Duodenal mucosa (tissue), 2 donors: ENCODE data around the gene GALNT6.
A peak's percentile ranks its signal among the peaks of the same experiment; 100 is the strongest.

ENCODE experiments used
- H3K27ac ChIP-seq: one replicate; pipeline ENCODE4 v1.7.0; 2013; ENCODE audit warnings: low read depth, low read length
- H3K27me3 ChIP-seq, 2 donors: one replicate each; pipeline ENCODE4 v1.7.0; 2013; ENCODE audit warnings: low read length in 2 of 2, control low read depth in 1 of 2; ENCODE audit not compliant: insufficient read depth in 2 of 2, control insufficient read depth in 1 of 2
- H3K36me3 ChIP-seq, 2 donors: one replicate each; pipeline ENCODE4 v1.7.0; 2013; ENCODE audit warnings: low read length in 2 of 2, control low read depth in 1 of 2; ENCODE audit not compliant: insufficient read depth in 2 of 2, control insufficient read depth in 1 of 2
- H3K4me1 ChIP-seq, 2 donors: one replicate each; pipeline ENCODE4 v1.7.0; 2013; ENCODE audit warnings: low read length in 2 of 2, control low read depth in 1 of 2; ENCODE audit not compliant: insufficient read depth in 2 of 2, control insufficient read depth in 1 of 2
- H3K4me3 ChIP-seq, 2 donors: one replicate each; pipeline ENCODE4 v1.7.0; 2013; ENCODE audit warnings: low read length in 2 of 2, low read depth in 1 of 2
- H3K9ac ChIP-seq, 2 donors: one replicate each; pipeline ENCODE4 v1.7.0; 2013; ENCODE audit warnings: low read length in 2 of 2, low read depth in 1 of 2
- H3K9me3 ChIP-seq, 2 donors: one replicate each; pipeline ENCODE4 v1.7.0; 2013; ENCODE audit warnings: low read length in 2 of 2, control low read depth in 1 of 2; ENCODE audit not compliant: control insufficient read depth in 1 of 2

GALNT6 gene

GRCh38 chr12:51406290-51406689 is 15.1 kb upstream of the GALNT6 start:
- no peak overlapping the region for H3K4me3 ChIP-seq
- H3K9ac ChIP-seq, result peak overlapping the region; percentile 23 to 29
- H3K27ac ChIP-seq, result peak overlapping the region; percentile 47

GRCh38 chr12:51405801-51406207 is 14.6 kb upstream of the GALNT6 start:
- no peak overlapping the region for H3K27ac ChIP-seq
- no peaks in the 10 kb centered on the region for H3K36me3 ChIP-seq
- H3K4me1 ChIP-seq, result peaks cover 62 to 63% of the 10 kb centered on the region in 2 donors
- no peaks in the 10 kb centered on the region for H3K9me3 ChIP-seq
- no peak overlapping the region for H3K4me3 ChIP-seq
- H3K27me3 ChIP-seq, result no peaks in the 10 kb centered on the region
- peak overlapping the region; percentile 13 to 23 for H3K9ac ChIP-seq

More at GRCh38 chr12:51406290-51406689, 15.1 kb upstream of the GALNT6 start:
- Histone ChIP-seq H3K4me1 (peaks cover 57 to 59% of the 10 kb centered on the region in 2 donors), H3K27me3 (no peaks in the 10 kb centered on the region), H3K9me3 (no peaks in the 10 kb centered on the region), H3K36me3 (no peaks in the 10 kb centered on the region)

- H3K36me3 ChIP-seq, result no peaks in the 10 kb centered on the region
- peaks cover 68% of the 10 kb centered on the region in 2 donors for H3K4me1 ChIP-seq
- H3K9me3 ChIP-seq, result no peaks in the 10 kb centered on the region
- H3K27me3 ChIP-seq, result no peaks in the 10 kb centered on the region
- no peak overlapping the region for H3K4me3 ChIP-seq
- no peak overlapping the region for H3K27ac ChIP-seq
- H3K9ac ChIP-seq, result no peak overlapping the region
Measured at GRCh38 chr12:51404627-51405026, 13.4 kb upstream of the GALNT6 start.

GRCh38 chr12:51403681-51404136 is 12.5 kb upstream of the GALNT6 start:
- Histone ChIP-seq H3K9ac (peak overlapping the region in 1 of 2 donors; percentile 1), H3K36me3 (no peaks in the 10 kb centered on the region), H3K27me3 (no peaks in the 10 kb centered on the region), H3K9me3 (no peaks in the 10 kb centered on the region), H3K4me3 (peak overlapping the region in 1 of 2 donors; percentile 40), H3K4me1 (peaks cover 71 to 76% of the 10 kb centered on the region in 2 donors), H3K27ac (no peak overlapping the region)

GRCh38 chr12:51403159-51403558 is 12.0 kb upstream of the GALNT6 start:
- H3K4me1 ChIP-seq, result peaks cover 71 to 81% of the 10 kb centered on the region in 2 donors
- no peaks in the 10 kb centered on the region for H3K9me3 ChIP-seq
- no peaks in the 10 kb centered on the region for H3K36me3 ChIP-seq
- H3K9ac ChIP-seq, result no peak overlapping the region
- H3K4me3 ChIP-seq, result peak overlapping the region in 1 of 2 donors; percentile 40
- no peaks in the 10 kb centered on the region for H3K27me3 ChIP-seq
- H3K27ac ChIP-seq, result no peak overlapping the region

GRCh38 chr12:51401900-51402299 is 10.7 kb upstream of the GALNT6 start:
- Histone ChIP-seq H3K4me3 (no peak overlapping the region), H3K9me3 (no peaks in the 10 kb centered on the region), H3K27ac (no peak overlapping the region), H3K27me3 (no peaks in the 10 kb centered on the region), H3K4me1 (peaks cover 66 to 79% of the 10 kb centered on the region in 2 donors), H3K36me3 (no peaks in the 10 kb centered on the region), H3K9ac (no peak overlapping the region)

- Histone ChIP-seq H3K27ac (no peak overlapping the region), H3K36me3 (no peaks in the 10 kb centered on the region), H3K9me3 (no peaks in the 10 kb centered on the region), H3K9ac (peak overlapping the region in 1 of 2 donors; percentile 21), H3K4me1 (peaks cover 62 to 75% of the 10 kb centered on the region in 2 donors), H3K27me3 (no peaks in the 10 kb centered on the region), H3K4me3 (peak overlapping the region in 1 of 2 donors; percentile 1)
Measured at GRCh38 chr12:51401486-51401885, 10.3 kb upstream of the GALNT6 start.

- no peaks in the 10 kb centered on the region for H3K9me3 ChIP-seq
- no peaks in the 10 kb centered on the region for H3K36me3 ChIP-seq
- H3K4me3 ChIP-seq, result peak overlapping the region in 1 of 2 donors; percentile 1
- peak overlapping the region in 1 of 2 donors; percentile 21 for H3K9ac ChIP-seq
- no peak overlapping the region for H3K27ac ChIP-seq
- H3K4me1 ChIP-seq, result peaks cover 57 to 72% of the 10 kb centered on the region in 2 donors
- H3K27me3 ChIP-seq, result no peaks in the 10 kb centered on the region
Measured at GRCh38 chr12:51401020-51401419, 9.8 kb upstream of the GALNT6 start.

GRCh38 chr12:51399891-51400290 is 8.7 kb upstream of the GALNT6 start:
- H3K27ac ChIP-seq, result no peak overlapping the region

GRCh38 chr12:51397670-51398069 is 6.5 kb upstream of the GALNT6 start:
- peaks cover 48 to 62% of the 10 kb centered on the region in 2 donors for H3K4me1 ChIP-seq
- H3K9ac ChIP-seq, result no peak overlapping the region
- H3K27me3 ChIP-seq, result no peaks in the 10 kb centered on the region
- no peak overlapping the region for H3K4me3 ChIP-seq
- no peak overlapping the region for H3K27ac ChIP-seq
- H3K9me3 ChIP-seq, result no peaks in the 10 kb centered on the region
- H3K36me3 ChIP-seq, result no peaks in the 10 kb centered on the region

More at GRCh38 chr12:51399891-51400290, 8.7 kb upstream of the GALNT6 start:
- no peaks in the 10 kb centered on the region for H3K27me3 ChIP-seq
- H3K4me1 ChIP-seq, result peaks cover 54 to 71% of the 10 kb centered on the region in 2 donors
- no peak overlapping the region for H3K4me3 ChIP-seq
- no peaks in the 10 kb centered on the region for H3K36me3 ChIP-seq
- H3K9ac ChIP-seq, result peak overlapping the region in 1 of 2 donors; percentile 10
- no peaks in the 10 kb centered on the region for H3K9me3 ChIP-seq
